H9 (cell line): ENCODE results near the gene RILP. TPM values are rescaled to one million over a fixed set of nuclear protein-coding genes. Genes with fewer than 3 reads are reported as not detected.

ENCODE experiments used
- DNase-seq: peaks from one replicate; pipeline ENCODE4 v3.0.0-alpha.2; 2017
- H2AFZ ChIP-seq: one replicate; pipeline ENCODE4 v1.6.1; 2013; ENCODE audit warnings: mild to moderate bottlenecking, low read length, control low read depth, moderate library complexity
- H2AK5ac ChIP-seq: 2 replicates; pipeline ENCODE4 v1.6.1; 2013; ENCODE audit warnings: low read length, control low read depth, mixed read lengths; ENCODE audit not compliant: insufficient read length
- H2BK120ac ChIP-seq: one replicate; pipeline ENCODE4 v1.6.1; 2013; ENCODE audit warnings: low read depth, mild to moderate bottlenecking, low read length, control low read depth, inconsistent platforms; ENCODE audit not compliant: poor library complexity, severe bottlenecking
- H2BK12ac ChIP-seq: 2 replicates; pipeline ENCODE4 v1.6.1; 2013; ENCODE audit warnings: low read length, control low read depth, mixed read lengths, low read depth; ENCODE audit not compliant: insufficient read length
- H2BK15ac ChIP-seq: 2 replicates; pipeline ENCODE4 v1.6.1; 2013; ENCODE audit warnings: low read depth, low read length, control low read depth
- H2BK20ac ChIP-seq: one replicate; pipeline ENCODE4 v1.6.1; 2013; ENCODE audit warnings: low read depth, mild to moderate bottlenecking, low read length, control low read depth, inconsistent platforms; ENCODE audit not compliant: poor library complexity, severe bottlenecking
- H2BK5ac ChIP-seq: 2 replicates; pipeline ENCODE4 v1.6.1; 2013; ENCODE audit warnings: low read length, control low read depth, mixed read lengths; ENCODE audit not compliant: insufficient read length
- H3K14ac ChIP-seq: 2 replicates; pipeline ENCODE4 v1.6.1; 2013; ENCODE audit warnings: low read length, control low read depth; ENCODE audit not compliant: insufficient read depth
- H3K18ac ChIP-seq: 2 replicates; pipeline ENCODE4 v1.6.1; 2013; ENCODE audit warnings: low read depth, mild to moderate bottlenecking, mixed read lengths, low read length, control low read depth; ENCODE audit not compliant: insufficient read length
- H3K23ac ChIP-seq: 2 replicates; pipeline ENCODE4 v1.6.1; 2013; ENCODE audit warnings: low read length, control low read depth, mixed read lengths, low read depth; ENCODE audit not compliant: insufficient read length
- H3K23me2 ChIP-seq: 2 replicates; pipeline ENCODE4 v1.6.1; 2013; ENCODE audit warnings: low read depth, mild to moderate bottlenecking, mixed read lengths, low read length, control low read depth; ENCODE audit not compliant: insufficient read length, poor library complexity, severe bottlenecking
- H3K27ac ChIP-seq: 2 replicates; pipeline ENCODE4 v1.5.1; 2013; ENCODE audit warnings: low read length, control low read depth, mixed read lengths, low read depth; ENCODE audit not compliant: insufficient read length
- H3K27me3 ChIP-seq: 2 replicates; pipeline ENCODE4 v1.6.1; 2013; ENCODE audit warnings: low read length, control low read depth, inconsistent platforms; ENCODE audit not compliant: insufficient read depth
- H3K4ac ChIP-seq: 2 replicates; pipeline ENCODE4 v1.6.1; 2013; ENCODE audit warnings: low read depth, mild to moderate bottlenecking, control low read depth, inconsistent platforms, low read length, moderate library complexity
- H3K4me1 ChIP-seq: 2 replicates; pipeline ENCODE4 v1.6.1; 2013; ENCODE audit warnings: low read length, control low read depth, inconsistent platforms; ENCODE audit not compliant: insufficient read depth
- H3K4me2 ChIP-seq: 2 replicates; pipeline ENCODE4 v1.6.1; 2013; ENCODE audit warnings: low read length, control low read depth, mixed read lengths; ENCODE audit not compliant: insufficient read length, insufficient read depth
- H3K56ac ChIP-seq: 2 replicates; pipeline ENCODE4 v1.6.1; 2013; ENCODE audit warnings: low read depth, mild to moderate bottlenecking, mixed read lengths, low read length, control low read depth; ENCODE audit not compliant: insufficient read length
- H3K79me1 ChIP-seq: 2 replicates; pipeline ENCODE4 v1.6.1; 2013; ENCODE audit warnings: low read depth, mild to moderate bottlenecking, moderate library complexity, low read length, control low read depth, inconsistent platforms; ENCODE audit not compliant: insufficient read depth, poor library complexity, severe bottlenecking
- H3K79me2 ChIP-seq: 2 replicates; pipeline ENCODE4 v1.6.1; 2013; ENCODE audit warnings: low read length, control low read depth, inconsistent platforms; ENCODE audit not compliant: insufficient read depth
- H3K9ac ChIP-seq: 2 replicates; pipeline ENCODE4 v1.6.1; 2013; ENCODE audit warnings: low read length, control low read depth, mixed read lengths; ENCODE audit not compliant: insufficient read length; ENCODE audit errors: extremely low read depth
- H3K9me3 ChIP-seq: one replicate; pipeline ENCODE4 v1.6.1; 2013; ENCODE audit warnings: low read depth, low read length, inconsistent platforms; ENCODE audit not compliant: control insufficient read depth
- H3T11ph ChIP-seq: one replicate; pipeline ENCODE4 v1.6.1; 2013; ENCODE audit warnings: mild to moderate bottlenecking, low read length, control low read depth, inconsistent platforms
- H4K20me1 ChIP-seq: one replicate; pipeline ENCODE4 v1.6.1; 2013; ENCODE audit not compliant: control insufficient read depth, insufficient read length, insufficient read depth
- H4K5ac ChIP-seq: 2 replicates; pipeline ENCODE4 v1.6.1; 2013; ENCODE audit warnings: low read depth, mild to moderate bottlenecking, mixed read lengths, low read length, control low read depth; ENCODE audit not compliant: insufficient read length
- H4K8ac ChIP-seq: replicated peaks from 2 replicates; pipeline ENCODE4 v1.6.1; 2013; ENCODE audit warnings: low read length, control low read depth, mixed read lengths, low read depth; ENCODE audit not compliant: insufficient read length
- H4K91ac ChIP-seq: 2 replicates; pipeline ENCODE4 v1.6.1; 2013; ENCODE audit warnings: low read depth, mild to moderate bottlenecking, moderate library complexity, mixed read lengths, low read length, control low read depth; ENCODE audit not compliant: insufficient read length
- H3K27ac Mint-ChIP-seq, 3 experiments: 2 replicates in 2 of 3; 3 replicates in 1 of 3; pipeline ENCODE4 v1.8.0; 2020 to 2021; ENCODE audit warnings: mixed read lengths in 3 of 3, mild to moderate bottlenecking in 1 of 3, moderate library complexity in 1 of 3
- H3K27me3 Mint-ChIP-seq: 2 replicates; pipeline ENCODE4 v1.8.0; 2021; ENCODE audit warnings: low read depth, mild to moderate bottlenecking, moderate library complexity, mixed read lengths
- H3K36me3 Mint-ChIP-seq, 3 experiments: 2 replicates in 2 of 3; 3 replicates in 1 of 3; pipeline ENCODE4 v1.8.0; 2020 to 2021; ENCODE audit warnings: low read depth in 3 of 3, mixed read lengths in 3 of 3; ENCODE audit not compliant: insufficient read depth in 1 of 3
- H3K4me1 Mint-ChIP-seq, 2 experiments: 2 replicates each; pipeline ENCODE4 v1.8.0; 2020; ENCODE audit warnings: mixed read lengths in 2 of 2
- H3K4me3 Mint-ChIP-seq, 2 experiments: 2 replicates in 1 of 2; 3 replicates in 1 of 2; pipeline ENCODE4 v1.8.0; 2020 to 2021; ENCODE audit warnings: mild to moderate bottlenecking in 2 of 2, mixed read lengths in 2 of 2, moderate library complexity in 1 of 2
- H3K9me3 Mint-ChIP-seq, 2 experiments: 2 replicates in 1 of 2; 3 replicates in 1 of 2; pipeline ENCODE4 v1.8.0; 2020; ENCODE audit warnings: mild to moderate bottlenecking in 2 of 2, mixed read lengths in 2 of 2, moderate library complexity in 1 of 2
- CTCF ChIP-seq: fragments of 200-600 bp; sonication (generic); conservative IDR thresholded peaks from 3 replicates; pipeline ENCODE4 v1.8.0; 2021; ENCODE audit warnings: antibody characterized with exemption, mild to moderate bottlenecking
- WGBS: extraction: QIAGEN DNeasy Blood & Tissue Kit; methylation state at CpG from one replicate; pipeline ENCODE4 v1.1.7; 2013; ENCODE audit warnings: missing lambda C conversion rate, low lambda C conversion rate, mixed read lengths; ENCODE audit not compliant: insufficient read length; ENCODE audit errors: extremely low coverage; 5-methylcytosine and 5-hydroxymethylcytosine counted together
- total RNA-seq: library from RNA; stranded (reverse); gene quantifications from 2 replicates; pipeline ENCODE4 v1.2.1, GENCODE V29; 2021

Gene RILP
- total RNA-seq, 1 experiment from 2014 or later, result 5.4 TPM

GRCh38 chr17:1597861-1598342 lies 51.8 kb downstream of the RILP start:
- no CpG with 5 or more reads among the region's 14 CpGs for WGBS
- Histone ChIP-seq H2BK20ac (no peak overlapping the region), H3K23me2 (no peaks in the 10 kb centered on the region), H3K23ac (no peak overlapping the region), H3K4me1 (no peaks in the 10 kb centered on the region), H4K8ac (no peak overlapping the region), H4K5ac (no peak overlapping the region), H3K14ac (no peak overlapping the region), H3K9ac (no peak overlapping the region), H2BK12ac (no peak overlapping the region), H3K4me2 (no peak overlapping the region), H4K91ac (no peak overlapping the region), H3K9me3 (no peaks in the 10 kb centered on the region), H2AFZ (no peak overlapping the region), H3K27ac (no peak overlapping the region), H2BK5ac (no peak overlapping the region), H3K4ac (no peak overlapping the region), H3K79me2 (no peaks in the 10 kb centered on the region), H3K18ac (no peak overlapping the region), H3T11ph (no peak overlapping the region), H2BK120ac (no peak overlapping the region), H2AK5ac (no peak overlapping the region), H3K79me1 (no peaks in the 10 kb centered on the region), H2BK15ac (no peak overlapping the region), H3K27me3 (no peaks in the 10 kb centered on the region), H4K20me1 (no peaks in the 10 kb centered on the region), H3K56ac (no peak overlapping the region)
- peak overlapping the region in 1 of 2 experiments; percentile 17; a peak in 1 of 5 replicates for H3K4me3 Mint-ChIP-seq
- DNase-seq, result no peak
- no peak for TF ChIP-seq CTCF
- no peaks in the 10 kb centered on the region for H3K4me1 Mint-ChIP-seq
- no peaks in the 10 kb centered on the region for H3K27me3 Mint-ChIP-seq
- H3K9me3 Mint-ChIP-seq, result peaks cover 8 to 9% of the 10 kb centered on the region in 2 experiments
- H3K36me3 Mint-ChIP-seq, result peaks cover 10 to 15% (median 13%) of the 10 kb centered on the region in 3 experiments
- peak overlapping the region in 2 of 3 experiments; percentile 63 to 86; a peak in 2 of 7 replicates for H3K27ac Mint-ChIP-seq

Other genes with a start within 250 kb of the RILP start
- gene YWHAE, start 249.6 kb downstream of the RILP start, total RNA-seq, result 1,282 and 1,294 TPM in 2 replicates
- 58.9 and 60.5 TPM in 2 replicates for gene CRK, start 193.6 kb downstream of the RILP start, total RNA-seq
- gene MYO1C, start 157.2 kb downstream of the RILP start, total RNA-seq, result 86.5 and 87.4 TPM in 2 replicates
- gene INPP5K, start 133.3 kb downstream of the RILP start, total RNA-seq, result 28.1 and 29.4 TPM in 2 replicates
- gene PITPNA, start 87.1 kb downstream of the RILP start, total RNA-seq, result 68.9 and 74.2 TPM in 2 replicates
- gene SLC43A2, start 21.0 kb downstream of the RILP start, total RNA-seq, result 11.8 and 12.9 TPM in 2 replicates
- gene SCARF1, start 4.1 kb downstream of the RILP start, total RNA-seq, result 2.1 and 2.4 TPM in 2 replicates
- 402 and 408 TPM in 2 replicates for gene PRPF8, start 35.0 kb upstream of the RILP start, total RNA-seq
- 1.3 and 1.5 TPM in 2 replicates for gene TLCD2, start 60.5 kb upstream of the RILP start, total RNA-seq
- gene WDR81, start 74.8 kb upstream of the RILP start, total RNA-seq, result 20.2 and 22.5 TPM in 2 replicates
- 0.50 and 0.68 TPM in 2 replicates for gene SERPINF2, start 93.0 kb upstream of the RILP start, total RNA-seq
- 19.6 and 22.5 TPM in 2 replicates for gene SERPINF1, start 112.2 kb upstream of the RILP start, total RNA-seq
- gene SMYD4, start 180.0 kb upstream of the RILP start, total RNA-seq, result 28.8 and 29.0 TPM in 2 replicates
- gene RPA1, start 180.1 kb upstream of the RILP start, total RNA-seq, result 215 and 220 TPM in 2 replicates